SK-N-SH treated with all-trans-retinoic acid at 6 μM for 48 hours (cell line): ENCODE data around the gene FES.

Experiments used
- ATAC-seq: fragments of 200-7000 bp; cut with Tn5 transposase; 3 replicates; pipeline ENCODE4 v1.9.1; 2020; ENCODE audit warnings: mild to moderate bottlenecking, moderate library complexity
- ARNTL ChIP-seq: fragments of 450-650 bp; formaldehyde crosslinking; IDR thresholded peaks from 2 replicates; pipeline ENCODE4 v1.5.0; 2020; ENCODE audit warnings: low read depth, mild to moderate bottlenecking, moderate library complexity, borderline replicate concordance
- BACH2 ChIP-seq: fragments of 250-450 bp; sonication (Bioruptor Pico); IDR thresholded peaks from 2 replicates; pipeline ENCODE4 v1.9.0; 2021; ENCODE audit warnings: mild to moderate bottlenecking, borderline replicate concordance
- CSDC2 ChIP-seq: fragments of 250-450 bp; sonication (Bioruptor Pico); IDR thresholded peaks from 2 replicates; pipeline ENCODE4 v1.5.0; 2020; ENCODE audit warnings: mild to moderate bottlenecking, moderate library complexity
- ESRRG ChIP-seq: fragments of 250-450 bp; sonication (Bioruptor Pico); IDR thresholded peaks from 2 replicates; pipeline ENCODE4 v1.6.1; 2021; ENCODE audit warnings: mild to moderate bottlenecking
- ISL1 ChIP-seq: fragments of 250-450 bp; sonication (Bioruptor Pico); IDR thresholded peaks from 2 replicates; pipeline ENCODE4 v2.1.2; 2022; ENCODE audit warnings: mild to moderate bottlenecking, moderate library complexity
- OSR1 ChIP-seq: fragments of 250-450 bp; sonication (Bioruptor Pico); IDR thresholded peaks from 2 replicates; pipeline ENCODE4 v1.8.0; 2022; ENCODE audit warnings: moderate library complexity, mild to moderate bottlenecking, inconsistent platforms
- PPARA ChIP-seq: fragments of 250-450 bp; sonication (Bioruptor Pico); IDR thresholded peaks from 2 replicates; pipeline ENCODE4 v1.5.0; 2020; ENCODE audit warnings: mild to moderate bottlenecking, borderline replicate concordance
- RARB ChIP-seq: fragments of 250-450 bp; sonication (Bioruptor Pico); IDR thresholded peaks from 2 replicates; pipeline ENCODE4 v1.8.0; 2021; ENCODE audit warnings: mild to moderate bottlenecking, moderate library complexity
- SNAI2 ChIP-seq: fragments of 250-450 bp; sonication (Bioruptor Pico); IDR thresholded peaks from 2 replicates; pipeline ENCODE4 v1.5.0; 2020; ENCODE audit warnings: mild to moderate bottlenecking, moderate library complexity
- TCF4 ChIP-seq: fragments of 250-450 bp; sonication (Bioruptor Pico); IDR thresholded peaks from 2 replicates; pipeline ENCODE4 v1.8.0; 2021; ENCODE audit warnings: mild to moderate bottlenecking, moderate library complexity, borderline replicate concordance
- ZC3H10 ChIP-seq: fragments of 250-450 bp; sonication (Bioruptor Pico); IDR thresholded peaks from 2 replicates; pipeline ENCODE4 v1.5.1; 2021; ENCODE audit warnings: mild to moderate bottlenecking, moderate library complexity
- ZFP3 ChIP-seq: fragments of 250-450 bp; sonication (Bioruptor Pico); IDR thresholded peaks from 2 replicates; pipeline ENCODE4 v1.5.0; 2020; ENCODE audit warnings: mild to moderate bottlenecking, moderate library complexity
- ZFP30 ChIP-seq: fragments of 450-650 bp; formaldehyde crosslinking; IDR thresholded peaks from 2 replicates; pipeline ENCODE4 v1.5.0; 2022; ENCODE audit warnings: mild to moderate bottlenecking, moderate library complexity
- ZNF565 ChIP-seq: fragments of 450-650 bp; formaldehyde crosslinking; conservative IDR thresholded peaks from 2 replicates; pipeline ENCODE4 v1.5.0; 2020; ENCODE audit warnings: low read depth, mild to moderate bottlenecking, moderate library complexity
- ZNF70 ChIP-seq: fragments of 450-650 bp; formaldehyde crosslinking; IDR thresholded peaks from 2 replicates; pipeline ENCODE4 v1.5.0; 2020; ENCODE audit warnings: mild to moderate bottlenecking, moderate library complexity
- ZNF8 ChIP-seq: fragments of 450-650 bp; formaldehyde crosslinking; IDR thresholded peaks from 2 replicates; pipeline ENCODE4 v1.5.0; 2020; ENCODE audit warnings: mild to moderate bottlenecking, moderate library complexity
- TF ChIP-seq, protein P1 (sequence below): fragments of 250-450 bp; sonication (Bioruptor Pico); IDR thresholded peaks from 2 replicates; pipeline ENCODE4 v1.8.0; 2021; ENCODE audit warnings: low read depth, mild to moderate bottlenecking, moderate library complexity, borderline replicate concordance
- TF ChIP-seq, protein P2 (sequence below): fragments of 250-450 bp; sonication (Bioruptor Pico); IDR thresholded peaks from 2 replicates; pipeline ENCODE4 v1.5.1; 2020; ENCODE audit warnings: low read depth, mild to moderate bottlenecking, moderate library complexity
- TF ChIP-seq, protein P3 (sequence below): fragments of 250-450 bp; sonication (Bioruptor Pico); IDR thresholded peaks from 2 replicates; pipeline ENCODE4 v1.8.0; 2020; ENCODE audit warnings: mild to moderate bottlenecking, moderate library complexity, borderline replicate concordance
- TF ChIP-seq, protein P4 (sequence below): fragments of 250-450 bp; sonication (Bioruptor Pico); IDR thresholded peaks from 2 replicates; pipeline ENCODE4 v1.5.0; 2020; ENCODE audit warnings: mild to moderate bottlenecking, moderate library complexity
- TF ChIP-seq, protein P5 (sequence below): fragments of 250-450 bp; sonication (Bioruptor Pico); IDR thresholded peaks from 2 replicates; pipeline ENCODE4 v1.5.1; 2021; ENCODE audit warnings: mild to moderate bottlenecking, moderate library complexity

FES gene

DNA sequence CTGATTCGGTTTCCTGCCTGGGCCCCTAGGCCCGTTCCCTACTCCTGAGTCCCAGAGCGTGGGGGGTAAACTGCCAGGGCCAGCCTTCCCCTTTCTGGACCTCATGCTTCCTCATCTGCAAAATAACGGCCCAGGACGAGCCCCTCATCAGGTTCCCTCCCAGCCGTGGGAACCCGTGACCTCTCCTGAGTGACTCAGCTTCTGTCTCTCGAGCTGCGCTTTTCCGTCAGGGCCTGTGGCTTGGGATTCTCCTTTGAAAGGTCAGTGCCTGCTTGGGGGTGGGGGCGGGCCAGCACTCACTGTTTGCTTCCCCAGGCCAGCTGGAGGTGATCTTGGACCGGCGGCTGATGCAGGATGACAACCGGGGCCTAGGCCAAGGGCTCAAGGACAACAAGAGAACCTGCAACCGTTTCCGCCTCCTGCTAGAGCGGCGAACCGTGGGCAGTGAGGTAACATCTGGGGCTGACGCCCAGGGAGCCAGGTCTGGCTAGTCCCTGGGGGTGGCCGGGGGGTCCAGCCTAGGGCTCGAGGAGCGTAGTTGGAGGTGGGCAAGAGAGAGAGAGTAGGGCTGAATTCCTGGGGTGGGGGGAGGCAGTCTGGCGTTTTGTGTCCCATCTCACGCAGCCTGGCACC is 31.6 kb downstream of the FES start:
- ATAC-seq, result no peak
- TF ChIP-seq SNAI2 (CRISPR knock-in tag) (no peak), ZNF8 (CRISPR knock-in tag) (no peak), ZFP3 (CRISPR knock-in tag) (no peak), ISL1 (CRISPR knock-in tag) (no peak), ZFP30 (CRISPR knock-in tag) (no peak), ARNTL (no peak), PPARA (CRISPR knock-in tag) (no peak), BACH2 (CRISPR knock-in tag) (no peak), TCF4 (CRISPR knock-in tag) (no peak), CSDC2 (CRISPR knock-in tag) (no peak), ESRRG (CRISPR knock-in tag) (no peak), ZC3H10 (CRISPR knock-in tag) (no peak), ZNF70 (CRISPR knock-in tag) (no peak)
- TF ChIP-seq, protein P1, sequence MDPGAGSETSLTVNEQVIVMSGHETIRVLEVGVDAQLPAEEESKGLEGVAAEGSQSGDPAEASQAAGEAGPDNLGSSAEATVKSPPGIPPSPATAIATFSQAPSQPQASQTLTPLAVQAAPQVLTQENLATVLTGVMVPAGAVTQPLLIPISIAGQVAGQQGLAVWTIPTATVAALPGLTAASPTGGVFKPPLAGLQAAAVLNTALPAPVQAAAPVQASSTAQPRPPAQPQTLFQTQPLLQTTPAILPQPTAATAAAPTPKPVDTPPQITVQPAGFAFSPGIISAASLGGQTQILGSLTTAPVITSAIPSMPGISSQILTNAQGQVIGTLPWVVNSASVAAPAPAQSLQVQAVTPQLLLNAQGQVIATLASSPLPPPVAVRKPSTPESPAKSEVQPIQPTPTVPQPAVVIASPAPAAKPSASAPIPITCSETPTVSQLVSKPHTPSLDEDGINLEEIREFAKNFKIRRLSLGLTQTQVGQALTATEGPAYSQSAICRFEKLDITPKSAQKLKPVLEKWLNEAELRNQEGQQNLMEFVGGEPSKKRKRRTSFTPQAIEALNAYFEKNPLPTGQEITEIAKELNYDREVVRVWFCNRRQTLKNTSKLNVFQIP (CRISPR knock-in tag), result no peak

DNA sequence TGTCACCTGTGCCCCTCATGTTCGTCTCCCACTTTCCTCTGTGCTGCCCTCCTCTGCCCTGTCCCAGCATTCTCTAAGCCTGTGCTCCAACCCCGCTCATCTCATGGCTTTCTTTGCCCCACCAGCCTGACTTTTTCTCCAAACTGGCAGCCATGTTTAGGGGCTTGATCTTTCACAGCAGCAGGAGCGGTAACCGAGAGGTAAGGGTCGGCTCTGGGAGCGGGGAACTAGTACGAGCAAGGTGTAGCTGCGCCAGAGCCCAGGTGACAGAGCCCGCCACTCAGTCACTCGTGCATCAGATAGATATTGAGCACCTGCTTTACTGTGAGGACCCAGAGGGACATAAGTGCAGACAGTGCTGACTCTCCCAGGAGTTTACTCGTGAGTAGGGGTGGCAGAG is 32.2 kb downstream of the FES start:
- no peak for ATAC-seq
- TF ChIP-seq, protein P2, sequence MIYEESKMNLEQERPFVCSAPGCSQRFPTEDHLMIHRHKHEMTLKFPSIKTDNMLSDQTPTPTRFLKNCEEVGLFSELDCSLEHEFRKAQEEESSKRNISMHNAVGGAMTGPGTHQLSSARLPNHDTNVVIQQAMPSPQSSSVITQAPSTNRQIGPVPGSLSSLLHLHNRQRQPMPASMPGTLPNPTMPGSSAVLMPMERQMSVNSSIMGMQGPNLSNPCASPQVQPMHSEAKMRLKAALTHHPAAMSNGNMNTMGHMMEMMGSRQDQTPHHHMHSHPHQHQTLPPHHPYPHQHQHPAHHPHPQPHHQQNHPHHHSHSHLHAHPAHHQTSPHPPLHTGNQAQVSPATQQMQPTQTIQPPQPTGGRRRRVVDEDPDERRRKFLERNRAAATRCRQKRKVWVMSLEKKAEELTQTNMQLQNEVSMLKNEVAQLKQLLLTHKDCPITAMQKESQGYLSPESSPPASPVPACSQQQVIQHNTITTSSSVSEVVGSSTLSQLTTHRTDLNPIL (CRISPR knock-in tag), result no peak
- TF ChIP-seq, protein P3, sequence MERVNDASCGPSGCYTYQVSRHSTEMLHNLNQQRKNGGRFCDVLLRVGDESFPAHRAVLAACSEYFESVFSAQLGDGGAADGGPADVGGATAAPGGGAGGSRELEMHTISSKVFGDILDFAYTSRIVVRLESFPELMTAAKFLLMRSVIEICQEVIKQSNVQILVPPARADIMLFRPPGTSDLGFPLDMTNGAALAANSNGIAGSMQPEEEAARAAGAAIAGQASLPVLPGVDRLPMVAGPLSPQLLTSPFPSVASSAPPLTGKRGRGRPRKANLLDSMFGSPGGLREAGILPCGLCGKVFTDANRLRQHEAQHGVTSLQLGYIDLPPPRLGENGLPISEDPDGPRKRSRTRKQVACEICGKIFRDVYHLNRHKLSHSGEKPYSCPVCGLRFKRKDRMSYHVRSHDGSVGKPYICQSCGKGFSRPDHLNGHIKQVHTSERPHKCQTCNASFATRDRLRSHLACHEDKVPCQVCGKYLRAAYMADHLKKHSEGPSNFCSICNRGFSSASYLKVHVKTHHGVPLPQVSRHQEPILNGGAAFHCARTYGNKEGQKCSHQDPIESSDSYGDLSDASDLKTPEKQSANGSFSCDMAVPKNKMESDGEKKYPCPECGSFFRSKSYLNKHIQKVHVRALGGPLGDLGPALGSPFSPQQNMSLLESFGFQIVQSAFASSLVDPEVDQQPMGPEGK (CRISPR knock-in tag), result no peak
- TF ChIP-seq, protein P4, sequence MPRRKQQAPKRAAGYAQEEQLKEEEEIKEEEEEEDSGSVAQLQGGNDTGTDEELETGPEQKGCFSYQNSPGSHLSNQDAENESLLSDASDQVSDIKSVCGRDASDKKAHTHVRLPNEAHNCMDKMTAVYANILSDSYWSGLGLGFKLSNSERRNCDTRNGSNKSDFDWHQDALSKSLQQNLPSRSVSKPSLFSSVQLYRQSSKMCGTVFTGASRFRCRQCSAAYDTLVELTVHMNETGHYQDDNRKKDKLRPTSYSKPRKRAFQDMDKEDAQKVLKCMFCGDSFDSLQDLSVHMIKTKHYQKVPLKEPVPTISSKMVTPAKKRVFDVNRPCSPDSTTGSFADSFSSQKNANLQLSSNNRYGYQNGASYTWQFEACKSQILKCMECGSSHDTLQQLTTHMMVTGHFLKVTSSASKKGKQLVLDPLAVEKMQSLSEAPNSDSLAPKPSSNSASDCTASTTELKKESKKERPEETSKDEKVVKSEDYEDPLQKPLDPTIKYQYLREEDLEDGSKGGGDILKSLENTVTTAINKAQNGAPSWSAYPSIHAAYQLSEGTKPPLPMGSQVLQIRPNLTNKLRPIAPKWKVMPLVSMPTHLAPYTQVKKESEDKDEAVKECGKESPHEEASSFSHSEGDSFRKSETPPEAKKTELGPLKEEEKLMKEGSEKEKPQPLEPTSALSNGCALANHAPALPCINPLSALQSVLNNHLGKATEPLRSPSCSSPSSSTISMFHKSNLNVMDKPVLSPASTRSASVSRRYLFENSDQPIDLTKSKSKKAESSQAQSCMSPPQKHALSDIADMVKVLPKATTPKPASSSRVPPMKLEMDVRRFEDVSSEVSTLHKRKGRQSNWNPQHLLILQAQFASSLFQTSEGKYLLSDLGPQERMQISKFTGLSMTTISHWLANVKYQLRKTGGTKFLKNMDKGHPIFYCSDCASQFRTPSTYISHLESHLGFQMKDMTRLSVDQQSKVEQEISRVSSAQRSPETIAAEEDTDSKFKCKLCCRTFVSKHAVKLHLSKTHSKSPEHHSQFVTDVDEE (CRISPR knock-in tag), result no peak
- TF ChIP-seq OSR1 (CRISPR knock-in tag) (no peak), RARB (no peak), ESRRG (CRISPR knock-in tag) (no peak), SNAI2 (CRISPR knock-in tag) (no peak), ZNF565 (CRISPR knock-in tag) (no peak)
- TF ChIP-seq, protein P5, sequence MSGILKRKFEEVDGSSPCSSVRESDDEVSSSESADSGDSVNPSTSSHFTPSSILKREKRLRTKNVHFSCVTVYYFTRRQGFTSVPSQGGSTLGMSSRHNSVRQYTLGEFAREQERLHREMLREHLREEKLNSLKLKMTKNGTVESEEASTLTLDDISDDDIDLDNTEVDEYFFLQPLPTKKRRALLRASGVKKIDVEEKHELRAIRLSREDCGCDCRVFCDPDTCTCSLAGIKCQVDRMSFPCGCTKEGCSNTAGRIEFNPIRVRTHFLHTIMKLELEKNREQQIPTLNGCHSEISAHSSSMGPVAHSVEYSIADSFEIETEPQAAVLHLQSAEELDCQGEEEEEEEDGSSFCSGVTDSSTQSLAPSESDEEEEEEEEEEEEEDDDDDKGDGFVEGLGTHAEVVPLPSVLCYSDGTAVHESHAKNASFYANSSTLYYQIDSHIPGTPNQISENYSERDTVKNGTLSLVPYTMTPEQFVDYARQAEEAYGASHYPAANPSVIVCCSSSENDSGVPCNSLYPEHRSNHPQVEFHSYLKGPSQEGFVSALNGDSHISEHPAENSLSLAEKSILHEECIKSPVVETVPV, result no peak

DNA sequence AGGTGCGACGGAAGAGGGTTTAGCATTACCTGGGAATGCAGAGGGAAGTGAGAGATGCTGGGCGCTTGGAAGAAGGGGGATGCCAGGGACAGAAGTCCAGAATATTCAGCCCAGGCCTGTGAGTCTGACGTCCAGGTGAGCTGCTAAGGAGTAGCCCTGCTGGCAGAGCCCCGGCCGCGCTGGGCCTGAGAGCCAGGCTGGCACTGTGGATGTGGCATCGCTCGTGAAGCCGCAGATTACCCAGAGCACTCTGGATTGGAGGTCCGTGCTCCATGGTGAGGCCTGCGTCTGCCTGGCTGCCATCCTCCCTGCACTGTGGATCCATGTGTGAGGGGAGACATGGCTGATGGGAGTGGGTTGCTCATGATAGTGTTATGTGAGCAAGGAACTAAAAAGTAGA is 33.3 kb downstream of the FES start:
- ATAC-seq, result no peak
- TF ChIP-seq CSDC2 (CRISPR knock-in tag) (no peak), OSR1 (CRISPR knock-in tag) (no peak), ZFP30 (CRISPR knock-in tag) (no peak), RARB (no peak), TCF4 (CRISPR knock-in tag) (no peak)
- TF ChIP-seq, protein P1 (CRISPR knock-in tag), result no peak
- TF ChIP-seq, protein P4 (CRISPR knock-in tag), result no peak
- TF ChIP-seq, protein P3 (CRISPR knock-in tag), result no peak
